HG02763 (cell line): ENCODE measurements around the gene FGGY.

ENCODE experiments used
- ATAC-seq: cut with Tn5 transposase; IDR thresholded peaks from one replicate; pipeline ENCODE4 v1.9.1; 2021; ENCODE audit warnings: mild to moderate bottlenecking, moderate library complexity; ENCODE audit not compliant: unreplicated experiment

Gene FGGY

DNA sequence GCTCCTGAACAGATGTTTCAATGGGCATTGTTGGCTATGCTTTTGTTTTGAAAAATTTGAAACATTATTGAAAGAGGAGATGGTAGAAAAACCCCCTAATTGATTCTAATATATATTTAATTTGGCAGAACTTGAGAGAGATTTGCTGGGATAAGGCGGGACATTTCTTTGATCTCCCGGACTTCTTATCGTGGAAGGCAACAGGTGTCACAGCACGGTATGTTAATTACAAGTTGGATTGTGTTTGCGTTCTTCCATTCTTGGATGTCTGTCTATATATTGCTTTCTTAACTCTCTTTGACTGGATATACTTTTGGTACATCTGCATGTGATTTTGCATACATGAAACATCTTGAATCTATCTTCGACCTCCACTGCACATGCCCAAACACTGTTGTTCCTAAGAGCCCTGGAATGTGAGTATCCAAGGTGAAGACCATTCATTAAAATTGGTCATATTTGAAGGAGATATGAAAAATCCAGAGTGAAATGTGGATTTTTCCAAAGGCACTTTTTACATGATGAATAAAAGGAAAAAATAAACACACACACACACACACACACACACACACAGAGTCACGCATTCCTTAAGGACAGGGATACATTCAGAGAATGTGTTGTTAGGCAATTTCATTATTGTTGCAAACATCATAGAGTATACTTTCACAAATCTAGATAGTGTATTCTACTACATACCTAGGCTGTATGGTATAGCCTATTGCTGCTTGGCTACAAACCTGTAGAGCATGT lies 81.9 kb downstream of the FGGY start:
- ATAC-seq, result no peak

DNA sequence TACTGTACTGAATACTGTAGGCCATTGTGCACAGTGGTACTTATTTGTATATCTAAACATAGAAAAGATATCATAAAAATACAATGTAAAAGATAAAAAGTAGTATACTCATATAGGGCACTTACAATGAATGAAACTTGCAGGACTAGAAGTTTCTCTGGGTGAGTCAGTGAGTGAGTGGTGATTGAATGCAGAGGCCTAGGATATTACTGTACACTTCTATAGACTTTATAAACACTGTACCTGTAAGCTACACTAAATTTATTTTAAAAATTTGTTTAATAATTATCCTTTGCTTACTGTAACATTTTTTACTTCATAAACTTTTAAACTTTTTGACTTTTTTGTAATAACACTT lies 82.5 kb downstream of the FGGY start:
- no peak for ATAC-seq

GRCh38 chr1:59383963-59384362 lies 87.1 kb downstream of the FGGY start:
- no peak for ATAC-seq

GRCh38 chr1:59384443-59384842 lies 87.5 kb downstream of the FGGY start:
- ATAC-seq, result no peak

- no peak for ATAC-seq
These were observed 91.3 kb downstream of the FGGY start for GRCh38 chr1:59388191-59388590.

DNA sequence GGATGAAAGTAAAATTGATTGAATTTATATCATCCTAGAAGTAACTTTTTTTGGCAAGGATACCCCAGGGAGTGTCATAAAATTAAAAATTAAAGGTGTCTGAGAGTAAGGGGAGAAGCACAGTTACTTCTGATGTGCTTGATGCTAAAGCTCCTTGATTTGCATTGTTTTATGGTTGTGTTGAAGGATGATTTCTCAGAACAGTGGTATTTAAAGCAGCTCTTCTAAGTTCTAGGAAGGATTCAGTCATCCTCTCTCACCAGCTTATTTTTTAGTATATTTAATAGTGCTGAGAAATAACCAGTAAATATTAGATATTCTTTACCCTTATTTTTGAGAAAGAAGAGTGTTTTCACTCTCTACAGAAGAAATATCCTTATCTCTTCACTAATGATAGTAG lies 93.0 kb downstream of the FGGY start:
- ATAC-seq, result no peak

- no peak for ATAC-seq
These were observed 93.4 kb downstream of the FGGY start for GRCh38 chr1:59390307-59390706.

DNA sequence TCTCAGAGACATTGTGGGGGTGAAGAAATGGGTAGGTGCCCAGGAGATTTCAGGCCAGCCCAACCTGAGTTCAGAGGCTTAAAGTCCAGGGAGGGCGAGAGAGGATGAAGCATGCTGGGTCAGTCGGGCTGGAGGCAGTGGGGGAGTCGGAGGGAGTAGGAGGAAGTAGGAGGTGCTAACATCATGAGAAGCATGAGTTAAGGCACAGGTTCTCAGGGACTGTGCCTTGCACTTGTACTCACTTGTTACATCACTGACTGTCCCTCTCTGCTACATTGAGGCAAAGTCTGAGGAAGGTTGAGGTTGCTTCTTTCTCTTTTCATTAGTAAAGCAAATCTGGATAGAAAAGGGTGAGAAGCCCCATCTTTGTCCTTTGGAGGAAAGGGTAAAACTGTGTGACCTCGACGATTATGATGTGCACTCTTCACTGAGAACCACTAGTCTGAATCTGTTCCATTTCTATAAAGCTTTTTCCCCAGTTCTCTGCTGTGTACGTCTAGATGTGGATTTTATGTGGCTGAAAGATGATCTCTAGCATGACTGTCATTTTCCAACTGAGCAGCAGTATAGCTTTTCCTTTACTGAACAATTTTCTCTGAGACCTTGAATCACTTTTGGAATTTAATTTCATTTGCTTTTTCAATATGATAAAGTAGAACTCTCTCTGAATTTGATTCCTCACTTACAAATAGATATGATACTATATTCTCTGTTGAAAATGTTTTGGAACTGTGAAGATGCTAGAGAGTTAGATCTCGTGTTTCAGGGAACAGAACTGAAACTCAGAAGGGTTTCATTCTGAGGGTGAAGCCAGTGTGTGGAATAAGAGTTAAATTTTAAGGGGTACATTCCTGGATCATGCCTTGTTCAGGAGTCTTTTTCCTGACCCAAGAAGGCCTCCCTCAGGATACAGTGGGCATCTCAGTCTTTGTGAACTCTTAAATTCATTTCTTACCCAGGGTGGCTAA lies 94.6 kb downstream of the FGGY start:
- no peak for ATAC-seq

DNA sequence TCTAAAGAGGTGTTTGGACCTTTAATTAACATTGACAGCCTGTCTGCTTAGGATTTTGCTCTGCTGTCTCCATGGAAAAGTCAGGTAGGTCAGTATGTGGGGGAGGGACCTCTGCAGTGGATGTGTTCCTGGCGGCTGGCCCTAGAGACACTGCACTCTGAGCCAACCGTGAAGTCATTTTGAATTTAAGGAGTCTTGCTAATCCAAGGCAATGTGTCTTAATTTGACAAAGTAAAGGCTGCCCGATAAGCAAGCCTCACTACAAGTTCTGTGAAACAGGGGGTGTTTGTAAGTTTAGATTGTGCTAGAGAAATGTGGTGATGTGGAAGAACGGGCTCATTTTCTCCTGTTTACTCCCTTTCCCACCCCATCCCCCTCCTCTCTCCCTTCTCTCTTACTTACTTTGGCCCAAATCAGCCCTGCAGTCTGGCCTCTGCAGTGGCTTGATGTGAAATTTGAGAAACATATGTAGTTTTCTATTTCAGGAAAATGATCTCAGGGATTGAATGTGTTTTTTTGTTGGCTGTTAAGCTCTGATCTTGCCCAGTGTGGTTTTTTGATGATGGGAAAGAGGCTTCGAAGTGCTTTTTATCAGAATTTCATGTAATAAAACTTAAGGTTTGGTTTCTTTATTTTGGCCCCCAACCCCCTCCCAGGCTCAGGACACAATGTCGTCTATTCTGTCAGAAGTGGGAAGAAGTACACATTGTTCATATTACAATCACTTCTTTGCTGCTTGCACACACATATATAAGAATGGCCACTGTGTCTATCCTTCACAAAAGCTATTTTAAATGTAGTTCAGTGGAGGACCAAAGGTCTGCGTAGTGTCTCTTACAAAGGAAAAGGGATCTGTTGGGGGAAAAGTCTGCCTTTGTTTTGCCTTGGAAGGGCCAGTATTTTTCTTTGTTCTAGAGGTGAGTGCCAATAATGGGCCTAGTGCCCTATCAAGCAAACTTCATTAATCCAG lies 96.6 kb downstream of the FGGY start:
- no peak for ATAC-seq

DNA sequence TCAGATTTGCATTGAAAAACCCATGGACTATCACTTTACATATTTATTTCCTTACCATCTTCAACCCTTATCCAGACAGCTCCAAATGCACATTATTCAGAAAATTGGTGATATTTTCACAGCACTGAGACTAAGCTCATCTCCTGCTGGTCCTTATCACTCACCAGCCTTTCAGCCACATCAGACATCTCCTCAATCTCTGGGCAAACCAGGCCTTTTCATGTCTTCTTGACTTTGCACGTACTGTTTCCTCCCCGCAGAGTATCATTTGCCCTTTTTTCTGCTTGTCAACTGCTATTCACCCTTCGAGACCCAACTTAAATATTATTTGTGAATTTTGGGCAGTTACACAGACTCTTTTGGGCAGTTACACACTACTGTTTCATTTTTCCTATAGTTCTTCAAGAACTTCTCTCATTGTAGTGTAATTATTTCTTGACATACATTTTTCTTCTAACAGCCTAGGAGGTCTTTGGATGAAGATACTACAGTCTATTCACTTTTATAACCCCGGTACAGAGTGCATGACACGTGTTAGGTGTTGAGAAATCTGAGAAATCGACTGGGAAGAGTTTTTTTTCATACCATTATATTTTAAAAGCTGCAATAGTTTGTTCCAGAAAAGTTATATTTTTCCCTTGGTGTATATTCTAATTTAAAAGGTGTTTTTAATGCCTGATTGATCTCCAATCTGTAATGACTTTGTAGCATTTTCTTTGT lies 98.0 kb downstream of the FGGY start:
- ATAC-seq, result no peak

- ATAC-seq, result no peak
These were observed 99.5 kb downstream of the FGGY start for GRCh38 chr1:59396387-59396786.

DNA sequence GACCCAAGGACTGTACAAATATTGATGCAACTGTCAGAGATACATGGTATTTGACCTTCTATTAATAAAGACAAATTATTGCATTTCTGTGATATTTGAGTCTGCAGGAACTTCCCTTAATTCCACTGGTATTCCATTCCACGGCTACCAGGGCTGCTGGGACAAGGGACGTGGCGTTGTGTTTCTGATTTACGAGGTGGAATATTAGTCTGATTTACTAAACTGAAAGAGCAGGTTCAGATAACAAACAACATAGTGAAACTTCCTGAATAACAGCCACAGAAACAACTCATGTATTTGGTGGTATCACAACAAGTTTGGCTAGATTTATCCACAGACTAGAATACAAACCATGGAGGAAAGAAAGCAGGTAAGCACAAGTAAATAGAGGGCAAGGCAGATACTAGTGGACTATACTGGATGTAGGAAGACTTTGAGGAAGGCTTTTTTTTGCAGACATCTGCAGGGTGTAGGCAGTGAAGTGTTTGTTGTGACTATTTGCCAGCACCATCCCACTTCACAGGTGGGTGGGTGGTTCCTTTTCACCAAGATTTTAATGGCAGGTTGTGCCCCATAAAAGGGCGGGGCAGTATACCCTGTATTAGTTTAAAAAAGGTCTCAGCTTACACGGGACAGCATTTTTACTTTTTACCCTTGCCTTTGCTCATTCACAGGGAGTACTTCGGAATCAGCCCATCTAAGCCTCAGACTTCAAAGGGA lies 100.4 kb downstream of the FGGY start:
- no peak for ATAC-seq

GRCh38 chr1:59399642-59400041 lies 102.7 kb downstream of the FGGY start:
- no peak for ATAC-seq

DNA sequence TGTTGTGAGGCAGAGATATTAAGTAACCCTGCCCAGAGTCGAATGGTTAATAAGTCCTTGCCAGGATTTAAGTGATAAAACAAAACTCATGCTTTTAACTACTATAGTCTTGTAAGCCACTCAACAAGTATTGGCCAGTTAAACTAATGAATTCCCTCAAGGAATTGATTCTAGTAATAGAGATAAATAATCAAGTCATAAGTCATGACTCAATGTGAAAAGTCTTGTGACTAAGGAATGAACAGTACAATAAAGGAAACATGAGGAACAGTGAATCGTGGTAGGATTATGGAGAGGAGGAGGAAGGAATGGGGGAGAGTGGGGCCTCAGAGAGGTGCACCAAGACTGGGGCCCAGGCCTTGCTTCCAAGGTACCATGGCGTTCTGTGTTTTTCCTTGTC lies 104.7 kb downstream of the FGGY start:
- no peak for ATAC-seq

DNA sequence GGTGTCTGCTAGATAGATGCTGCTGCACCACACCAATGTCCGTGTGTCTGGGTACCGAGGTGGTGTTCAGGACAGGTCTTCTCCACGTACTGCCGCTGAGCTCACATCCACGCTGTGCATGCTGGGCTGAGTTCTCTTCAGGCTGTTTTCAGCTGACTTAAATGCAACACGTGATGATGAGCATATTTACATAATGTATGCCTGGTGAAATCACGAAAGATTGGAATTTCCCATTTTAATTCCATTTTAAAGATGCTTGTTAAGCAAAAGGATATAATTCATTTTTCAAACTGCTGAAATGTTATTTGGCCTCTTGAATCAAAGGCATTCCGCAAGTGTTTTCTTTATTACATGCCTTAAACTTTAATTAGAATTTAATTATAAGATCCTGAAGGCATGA lies 107.9 kb downstream of the FGGY start:
- no peak for ATAC-seq

- ATAC-seq, result no peak
These were observed 109.7 kb downstream of the FGGY start for GRCh38 chr1:59406437-59407164.

DNA sequence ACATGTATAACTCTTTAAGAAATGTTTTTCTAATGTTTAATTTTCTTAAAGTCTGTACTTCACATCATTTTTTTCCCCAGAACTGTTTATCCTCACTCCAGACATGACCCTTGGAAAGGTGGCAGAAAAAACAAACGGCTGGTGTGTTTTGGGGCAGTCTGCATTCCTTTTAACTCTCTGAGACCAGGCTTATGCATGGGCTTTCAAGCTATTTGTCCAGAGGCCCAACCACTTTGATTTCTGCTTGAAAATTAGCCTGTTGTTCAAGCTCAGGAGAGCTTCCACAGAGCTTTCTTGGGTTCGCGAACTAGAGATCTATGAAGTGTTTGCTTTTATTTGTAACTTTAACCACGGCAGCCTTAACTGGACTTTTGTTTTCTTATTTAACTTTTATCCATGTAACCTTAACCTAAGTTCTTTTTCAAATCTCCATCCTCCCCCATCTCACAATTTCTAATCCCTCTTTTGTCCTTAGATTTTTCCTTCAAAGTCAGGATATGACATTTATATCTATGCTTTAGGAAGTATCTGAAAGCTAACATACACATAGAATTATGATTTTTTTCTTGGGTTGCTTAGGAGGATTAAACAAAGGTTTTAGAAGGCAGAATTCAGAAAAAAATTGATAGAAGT lies 111.8 kb downstream of the FGGY start:
- no peak for ATAC-seq

GRCh38 chr1:59409549-59409948 lies 112.7 kb downstream of the FGGY start:
- ATAC-seq, result no peak

DNA sequence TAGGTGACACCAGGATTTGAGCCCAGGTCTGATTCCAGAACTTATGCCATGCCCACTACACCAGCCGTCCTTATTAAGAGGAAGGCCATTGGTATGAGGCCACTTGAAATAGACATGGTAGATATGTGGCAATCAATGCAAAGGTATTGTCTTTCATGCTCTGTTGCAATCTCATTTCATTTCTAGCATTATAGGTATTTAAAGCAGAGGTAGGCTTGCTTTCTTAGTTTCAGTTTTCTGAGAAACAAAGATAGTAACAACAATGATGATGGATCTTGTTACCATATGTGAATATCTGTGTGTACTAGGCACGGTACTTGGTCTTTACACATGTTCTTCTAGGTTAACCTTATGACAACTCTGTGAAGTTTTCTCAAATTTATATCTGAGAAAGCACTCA lies 113.1 kb downstream of the FGGY start:
- ATAC-seq, result no peak
